Mesendoderm (in vitro differentiated cells): ENCODE results near the gene CFAP141.
A peak's percentile ranks its signal among the peaks of the same experiment; 100 is the strongest.

ENCODE experiments used
- DNase-seq: peaks from one replicate; pipeline ENCODE4 v3.0.0; 2013
- H2AK5ac ChIP-seq: 2 replicates; pipeline ENCODE4 v1.6.1; 2013; ENCODE audit warnings: low read length, inconsistent platforms
- H2BK120ac ChIP-seq: 2 replicates; pipeline ENCODE4 v1.6.1; 2013; ENCODE audit warnings: low read depth, mild to moderate bottlenecking, low read length, moderate library complexity, mixed read lengths
- H2BK15ac ChIP-seq: replicated peaks from 2 replicates; pipeline ENCODE4 v1.6.1; 2013; ENCODE audit warnings: low read depth, mild to moderate bottlenecking, moderate library complexity
- H2BK5ac ChIP-seq: 2 replicates; pipeline ENCODE4 v1.6.1; 2013; ENCODE audit warnings: low read length, inconsistent platforms
- H3K18ac ChIP-seq: 2 replicates; pipeline ENCODE4 v1.6.1; 2013; ENCODE audit warnings: mild to moderate bottlenecking, low read length, mixed read lengths
- H3K23ac ChIP-seq: one replicate; pipeline ENCODE4 v1.6.1; 2013; ENCODE audit warnings: low read length
- H3K27ac ChIP-seq: 2 replicates; pipeline ENCODE4 v1.5.1; 2013; ENCODE audit warnings: low read depth, mild to moderate bottlenecking, inconsistent platforms, low read length, moderate library complexity
- H3K27me3 ChIP-seq: 2 replicates; pipeline ENCODE4 v1.6.1; 2013; ENCODE audit warnings: low read length, control low read depth, mild to moderate bottlenecking, inconsistent platforms; ENCODE audit not compliant: insufficient read depth, poor library complexity
- H3K36me3 ChIP-seq: 2 replicates; pipeline ENCODE4 v1.6.1; 2013; ENCODE audit warnings: low read length, inconsistent platforms; ENCODE audit not compliant: control insufficient read depth, insufficient read depth
- H3K4ac ChIP-seq: one replicate; pipeline ENCODE4 v1.6.1; 2013; ENCODE audit warnings: low read depth, mild to moderate bottlenecking, low read length, moderate library complexity
- H3K4me1 ChIP-seq: 2 replicates; pipeline ENCODE4 v1.6.1; 2013; ENCODE audit warnings: low read depth, low read length, inconsistent platforms; ENCODE audit not compliant: control insufficient read depth
- H3K4me2 ChIP-seq: 2 replicates; pipeline ENCODE4 v1.6.1; 2013; ENCODE audit warnings: low read length
- H3K4me3 ChIP-seq: 2 replicates; pipeline ENCODE4 v1.5.1; 2013; ENCODE audit warnings: mild to moderate bottlenecking, low read length
- H3K56ac ChIP-seq: one replicate; pipeline ENCODE4 v1.6.1; 2013; ENCODE audit warnings: low read length
- H3K79me1 ChIP-seq: 2 replicates; pipeline ENCODE4 v1.6.1; 2013; ENCODE audit warnings: low read length, inconsistent platforms
- H3K79me2 ChIP-seq: 2 replicates; pipeline ENCODE4 v1.6.1; 2013; ENCODE audit warnings: mild to moderate bottlenecking, low read length; ENCODE audit not compliant: control insufficient read depth, insufficient read depth
- H3K9ac ChIP-seq: 2 replicates; pipeline ENCODE4 v1.6.1; 2013; ENCODE audit warnings: low read length, inconsistent platforms
- H4K5ac ChIP-seq: one replicate; pipeline ENCODE4 v1.6.1; 2013; ENCODE audit warnings: low read length
- H4K8ac ChIP-seq: one replicate; pipeline ENCODE4 v1.6.1; 2013; ENCODE audit warnings: low read depth, mild to moderate bottlenecking, control low read depth, low read length, moderate library complexity
- WGBS: extraction: QIAGEN DNeasy Blood & Tissue Kit; methylation state at CpG from one replicate; pipeline ENCODE4 v1.1.7; 2013; ENCODE audit warnings: low lambda C conversion rate, missing lambda C conversion rate; ENCODE audit not compliant: insufficient coverage; ENCODE audit errors: extremely low coverage; 5-methylcytosine and 5-hydroxymethylcytosine counted together

The CFAP141 gene

DNA sequence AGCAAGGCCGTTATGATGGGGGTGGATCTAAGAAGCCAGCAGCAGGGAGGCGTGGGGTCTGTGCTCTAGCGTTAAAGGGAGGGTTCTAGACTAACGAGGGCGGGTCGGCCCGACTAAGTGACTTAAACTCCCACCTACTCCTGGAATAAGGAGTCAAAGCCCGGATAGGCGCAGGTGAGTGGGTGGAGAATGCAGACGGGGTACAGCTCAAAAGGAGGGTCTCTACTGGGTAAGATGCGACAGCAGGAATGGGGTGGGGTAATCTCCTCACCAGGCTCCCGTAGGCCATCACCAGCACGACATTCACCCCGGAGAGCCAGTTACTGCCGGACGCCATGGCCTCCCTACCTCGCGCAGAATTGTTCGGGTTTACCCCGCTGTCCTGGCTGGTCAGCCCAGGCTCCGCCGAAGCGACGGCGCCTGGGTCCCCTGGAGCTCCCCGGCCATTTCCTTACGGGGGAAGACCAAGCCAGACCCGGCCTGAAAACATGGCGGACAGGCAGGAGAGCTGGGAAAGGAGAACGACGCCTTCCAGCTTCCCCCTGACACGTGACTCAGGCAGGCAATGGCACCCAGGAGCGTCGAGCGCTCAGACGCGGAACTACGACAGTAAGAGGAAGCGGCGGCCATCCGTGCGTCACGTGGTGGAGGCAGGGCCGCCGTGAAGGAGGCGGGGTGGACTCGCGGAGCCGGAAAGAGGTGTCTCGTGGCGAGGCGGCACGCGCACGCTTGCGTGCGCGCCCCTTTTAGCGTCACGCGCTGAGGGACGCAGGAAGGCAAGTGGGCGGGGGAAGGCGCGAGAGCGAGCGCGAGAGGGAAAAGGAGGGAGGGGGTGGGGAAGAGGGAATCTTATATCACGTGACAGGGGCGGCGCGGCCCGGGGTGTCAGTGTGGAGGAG, 14.2 kb upstream of the CFAP141 start, which contains the start of gene UBAP2L:
TSS of gene UBAP2L (plus strand) at position 885 of the 899 bp plus-strand sequence. CDS start 4,169 bp downstream, outside the sequence.
- H4K8ac ChIP-seq: peak within 1 kb of the TSS; percentile 99
- peaks cover 5% of the 10 kb centered on the region for H3K36me3 ChIP-seq
- peak within 1 kb of the TSS; percentile 97 for H3K4me3 ChIP-seq
- peak within 1 kb of the TSS; percentile 90 for H3K4me2 ChIP-seq
- H3K4me1 ChIP-seq: peaks cover 5% of the 10 kb centered on the region
- H4K5ac ChIP-seq: peak within 1 kb of the TSS; percentile 62
- H3K18ac ChIP-seq: peak within 1 kb of the TSS; percentile 97
- H3K79me2 ChIP-seq: peaks cover 68% of the 10 kb centered on the region
- H3K9ac ChIP-seq: peak within 1 kb of the TSS; percentile 99
- peak within 1 kb of the TSS; percentile 94 for H2BK5ac ChIP-seq
- peak within 1 kb of the TSS; percentile 96 for H2AK5ac ChIP-seq
- H3K79me1 ChIP-seq: peaks cover 8% of the 10 kb centered on the region
- no peak within 1 kb of the TSS for H2BK15ac ChIP-seq
- no peaks in the 10 kb centered on the region for H3K27me3 ChIP-seq
- H3K27ac ChIP-seq: peak within 1 kb of the TSS; percentile 99
- peak within 1 kb of the TSS; percentile 100 for H3K56ac ChIP-seq
- peak within 1 kb of the TSS; percentile 76 for H2BK120ac ChIP-seq
- peak within 1 kb of the TSS; percentile 98 for H3K4ac ChIP-seq
- DNase-seq: peak; percentile 100
- WGBS: no CpG with 5 or more reads among the region's 73 CpGs
- peak within 1 kb of the TSS; percentile 48 for H3K23ac ChIP-seq

DNA sequence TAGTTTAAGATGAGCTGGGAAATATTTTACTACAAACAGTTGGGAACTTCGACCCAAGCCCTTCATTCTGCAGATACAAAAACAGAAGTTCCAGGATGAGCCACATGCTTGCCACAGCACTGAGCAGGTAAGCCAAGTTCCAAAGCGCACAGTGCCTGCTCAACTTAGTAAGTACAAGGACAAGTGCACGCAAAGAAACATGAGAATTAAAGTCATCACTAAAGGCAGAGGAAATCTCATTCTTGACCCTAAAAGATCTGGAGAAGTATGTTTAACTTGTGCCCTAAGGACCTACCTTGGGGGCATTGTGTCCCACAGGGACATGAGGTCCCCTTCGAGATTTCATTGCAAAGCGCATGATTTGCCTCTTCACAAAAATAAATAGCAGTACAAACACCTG, 13.4 kb upstream of the CFAP141 start:
- peaks cover 5% of the 10 kb centered on the region for H3K4me1 ChIP-seq
- peaks cover 5% of the 10 kb centered on the region for H3K79me1 ChIP-seq
- H3K56ac ChIP-seq: peak overlapping the region; percentile 100
- no peak overlapping the region for H2BK120ac ChIP-seq
- no peak overlapping the region for H2BK15ac ChIP-seq
- H3K9ac ChIP-seq: peak overlapping the region; percentile 99
- no peaks in the 10 kb centered on the region for H3K27me3 ChIP-seq
- peak overlapping the region; percentile 52 for H2AK5ac ChIP-seq
- no peak overlapping the region for H3K27ac ChIP-seq
- no CpG with 5 or more reads among the region's 5 CpGs for whole genome bisulfite sequencing
- H3K4me2 ChIP-seq: peak overlapping the region; percentile 85
- peak overlapping the region; percentile 94 for H3K4me3 ChIP-seq
- H3K4ac ChIP-seq: peak overlapping the region; percentile 97
- no peak overlapping the region for H3K23ac ChIP-seq
- peaks cover 63% of the 10 kb centered on the region for H3K79me2 ChIP-seq
- no peak overlapping the region for H2BK5ac ChIP-seq
- H4K5ac ChIP-seq: no peak overlapping the region
- H4K8ac ChIP-seq: no peak overlapping the region
- peaks cover 3% of the 10 kb centered on the region for H3K36me3 ChIP-seq
- H3K18ac ChIP-seq: peak overlapping the region; percentile 94
- DNase-seq: peak; percentile 23

DNA sequence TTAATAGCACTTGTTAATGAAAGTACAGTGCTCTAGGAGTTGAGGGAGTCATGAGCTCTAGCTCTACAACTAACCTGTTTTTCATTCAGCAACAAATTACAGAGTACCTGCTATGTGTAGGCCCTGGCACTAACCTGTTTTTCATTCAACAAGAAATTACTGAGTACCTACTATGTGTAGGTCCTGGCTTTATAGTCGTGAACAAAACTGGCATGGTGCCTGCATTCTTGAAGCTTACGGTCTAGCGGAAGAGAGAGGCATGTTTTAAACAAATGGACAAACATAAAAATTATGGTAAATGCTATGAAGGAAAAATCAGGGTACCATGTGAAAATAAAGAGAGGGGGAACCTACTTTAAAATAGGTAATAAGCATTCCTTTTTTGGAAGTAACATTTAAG, 12.4 kb upstream of the CFAP141 start:
- peaks cover 5% of the 10 kb centered on the region for H3K79me1 ChIP-seq
- peaks cover 55% of the 10 kb centered on the region for H3K79me2 ChIP-seq
- H4K5ac ChIP-seq: no peak overlapping the region
- H3K4ac ChIP-seq: no peak overlapping the region
- no peak overlapping the region for H4K8ac ChIP-seq
- DNase-seq: no peak
- no peak overlapping the region for H3K27ac ChIP-seq
- no peaks in the 10 kb centered on the region for H3K27me3 ChIP-seq
- H2BK15ac ChIP-seq: no peak overlapping the region
- no peak overlapping the region for H2AK5ac ChIP-seq
- no peak overlapping the region for H3K4me3 ChIP-seq
- WGBS: no CpG with 5 or more reads among the region's 3 CpGs
- H3K56ac ChIP-seq: no peak overlapping the region
- H3K23ac ChIP-seq: no peak overlapping the region
- peaks cover 5% of the 10 kb centered on the region for H3K36me3 ChIP-seq
- H3K4me2 ChIP-seq: no peak overlapping the region
- no peak overlapping the region for H2BK120ac ChIP-seq
- H3K18ac ChIP-seq: no peak overlapping the region
- H3K9ac ChIP-seq: peak overlapping the region; percentile 99
- H2BK5ac ChIP-seq: no peak overlapping the region
- H3K4me1 ChIP-seq: peaks cover 5% of the 10 kb centered on the region

DNA sequence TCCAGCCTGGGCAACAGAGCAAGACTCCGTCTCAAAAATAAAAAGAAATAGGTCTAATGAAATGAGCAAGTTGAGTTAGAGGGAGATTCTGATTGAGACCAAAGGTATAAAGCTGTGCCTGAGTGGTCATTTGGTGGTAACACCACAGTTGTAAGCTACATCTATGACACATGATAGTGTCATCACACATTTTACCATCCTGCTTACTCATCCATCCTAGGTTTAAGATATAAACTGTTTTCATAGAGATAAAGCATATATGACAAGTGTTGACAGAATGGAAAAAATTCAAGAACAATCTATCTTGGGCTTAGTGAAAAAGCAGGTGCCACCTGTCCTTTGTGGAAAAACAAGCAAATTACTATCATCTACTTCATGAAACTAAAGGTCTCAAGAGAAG, 7.1 kb upstream of the CFAP141 start:
- peaks cover 3% of the 10 kb centered on the region for H3K79me1 ChIP-seq
- no peak overlapping the region for H3K9ac ChIP-seq
- H3K23ac ChIP-seq: no peak overlapping the region
- H3K4me1 ChIP-seq: no peaks in the 10 kb centered on the region
- H3K27ac ChIP-seq: no peak overlapping the region
- H3K4me2 ChIP-seq: no peak overlapping the region
- no peak overlapping the region for H2BK5ac ChIP-seq
- no CpG with 5 or more reads among the region's 1 CpG for WGBS
- no peak overlapping the region for H3K56ac ChIP-seq
- no peak overlapping the region for H4K8ac ChIP-seq
- no peak overlapping the region for H4K5ac ChIP-seq
- peaks cover 14% of the 10 kb centered on the region for H3K36me3 ChIP-seq
- no peak for DNase-seq
- no peak overlapping the region for H3K4ac ChIP-seq
- no peaks in the 10 kb centered on the region for H3K27me3 ChIP-seq
- H3K79me2 ChIP-seq: peaks cover 12% of the 10 kb centered on the region
- H2BK120ac ChIP-seq: no peak overlapping the region
- no peak overlapping the region for H2AK5ac ChIP-seq
- no peak overlapping the region for H2BK15ac ChIP-seq
- H3K4me3 ChIP-seq: no peak overlapping the region
- H3K18ac ChIP-seq: no peak overlapping the region

DNA sequence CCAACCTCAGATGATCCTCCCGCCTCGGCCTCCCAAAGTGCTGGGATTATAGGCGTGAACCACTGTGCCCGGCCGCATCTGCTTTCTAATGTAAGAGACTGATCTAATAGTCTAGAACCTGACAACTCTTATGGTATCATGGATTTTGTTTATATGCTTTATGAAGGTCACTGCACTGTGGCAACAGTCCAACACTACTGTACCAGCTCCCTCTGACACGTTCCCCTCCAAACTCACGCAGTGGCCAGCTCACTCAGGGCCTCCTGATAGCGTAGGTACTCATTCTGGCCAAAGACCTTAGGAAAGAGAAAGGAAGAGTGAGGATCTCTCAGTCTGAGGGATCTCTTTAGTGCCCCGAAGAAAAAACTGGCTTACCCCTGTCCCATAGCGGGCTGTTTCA, 6.0 kb upstream of the CFAP141 start:
- Histone ChIP-seq H3K9ac (no peak overlapping the region), H3K4me1 (no peaks in the 10 kb centered on the region), H4K5ac (no peak overlapping the region), H2AK5ac (no peak overlapping the region), H3K4me2 (no peak overlapping the region), H3K56ac (no peak overlapping the region), H3K18ac (no peak overlapping the region), H3K23ac (no peak overlapping the region), H3K27me3 (no peaks in the 10 kb centered on the region), H2BK5ac (no peak overlapping the region), H3K79me1 (no peaks in the 10 kb centered on the region), H3K36me3 (peaks cover 14% of the 10 kb centered on the region), H3K4ac (no peak overlapping the region), H3K27ac (no peak overlapping the region), H2BK15ac (no peak overlapping the region), H4K8ac (no peak overlapping the region), H3K79me2 (peaks cover 2% of the 10 kb centered on the region), H2BK120ac (no peak overlapping the region), H3K4me3 (no peak overlapping the region)
- DNase-seq: no peak
- no CpG with 5 or more reads among the region's 10 CpGs for WGBS
